K562 (cell line): Measurements from ENCODE around the gene RAB7A. TPM values are rescaled to one million over a fixed set of nuclear protein-coding genes. Genes with fewer than 3 reads are reported as not detected.

Source experiments
- BRF1 ChIP-seq: IDR thresholded peaks from 3 replicates; pipeline ENCODE4 v1.6.1; 2011; ENCODE audit warnings: borderline replicate concordance, mild to moderate bottlenecking; ENCODE audit not compliant: insufficient read length; ENCODE audit errors: extremely low read depth
- CSDE1 ChIP-seq, 2 experiments: fragments of 450-650 bp; IDR thresholded peaks; 2 replicates each; pipeline ENCODE4 v1.6.1; 2016; ENCODE audit warnings: mild to moderate bottlenecking in 1 of 2
- KHSRP ChIP-seq: fragments of 450-650 bp; IDR thresholded peaks from 2 replicates; pipeline ENCODE4 v1.6.1; 2017
- NR2C1 ChIP-seq, 2 experiments: fragments of 450-650 bp; IDR thresholded peaks; 2 replicates each; pipeline ENCODE4 v1.6.1; 2017; ENCODE audit warnings: mild to moderate bottlenecking in 2 of 2, antibody characterized with exemption in 1 of 2, inconsistent platforms in 1 of 2, missing compliant biosample characterization in 1 of 2, missing genetic modification characterization in 1 of 2
- POLR2B ChIP-seq: fragments of 450-650 bp; IDR thresholded peaks from 2 replicates; pipeline ENCODE4 v1.6.1; 2018; ENCODE audit warnings: low read depth; ENCODE audit not compliant: partially characterized antibody
- POU5F1 ChIP-seq: fragments of 150-350 bp; IDR thresholded peaks from 2 replicates; pipeline ENCODE4 v1.6.1; 2014; ENCODE audit warnings: borderline replicate concordance, low read length, low read depth, mild to moderate bottlenecking; ENCODE audit not compliant: partially characterized antibody
- ZBED1 ChIP-seq: IDR thresholded peaks from 2 replicates; pipeline ENCODE4 v1.6.1; 2014
- ZEB2 ChIP-seq: fragments of 450-650 bp; IDR thresholded peaks from 2 replicates; pipeline ENCODE4 v1.6.1; 2016
- ZNF174 ChIP-seq: fragments of 250-450 bp; sonication (Bioruptor Pico); IDR thresholded peaks from 2 replicates; pipeline ENCODE4 v1.4.0; 2020; ENCODE audit warnings: mild to moderate bottlenecking
- ZNF57 ChIP-seq: fragments of 450-650 bp; formaldehyde crosslinking; IDR thresholded peaks from 2 replicates; pipeline ENCODE4 v1.4.0; 2020; ENCODE audit warnings: mild to moderate bottlenecking, moderate library complexity
- ZNF589 ChIP-seq: fragments of 200-800 bp; sonication (Bioruptor generic); IDR thresholded peaks from 2 replicates; pipeline ENCODE4 v1.6.1; 2016; ENCODE audit warnings: low read depth, missing genetic modification characterization, missing compliant biosample characterization
- polyA plus RNA-seq, 8 experiments: library from polyadenylated mRNA; depleted of rRNA in 4 of 8; stranded (reverse) in 5 of 8; unstranded in 3 of 8; fragments of >200 nt; fragmentation: Nextera tagmentation in 2 of 8; fragmentation: Illumina TruSeq in 1 of 8; extraction: Ambion mirVana in 2 of 8; extraction: Trizol in 1 of 8; gene quantifications; 2 replicates each; pipeline versions ENCODE4 v1.2.1 to v1.2.3, GENCODE V29; 2011 to 2014; ENCODE audit warnings: inconsistent platforms in 1 of 8, missing spikeins in 1 of 8
- total RNA-seq, 7 experiments: library from RNA; depleted of rRNA in 6 of 7; stranded (reverse); fragments of >200 nt in 6 of 7; fragmentation: Illumina TruSeq in 2 of 7; extraction: Trizol in 2 of 7; gene quantifications; 2 replicates each; pipeline versions ENCODE4 v1.2.1 to v1.2.3, GENCODE V29; 2011 to 2021; ENCODE audit warnings: low replicate concordance in 1 of 7
- TF ChIP-seq, protein P1 (sequence below): fragments of 250-450 bp; sonication (Bioruptor Pico); IDR thresholded peaks from 2 replicates; pipeline ENCODE4 v1.4.0; 2020; ENCODE audit warnings: mild to moderate bottlenecking, moderate library complexity, borderline replicate concordance
- TF ChIP-seq, protein P2 (sequence below): fragments of 450-650 bp; formaldehyde crosslinking; IDR thresholded peaks from 2 replicates; pipeline ENCODE4 v1.4.0; 2020; ENCODE audit warnings: mild to moderate bottlenecking, mixed read lengths
- TF ChIP-seq, protein P3 (sequence below): fragments of 450-650 bp; formaldehyde crosslinking; IDR thresholded peaks from 2 replicates; pipeline ENCODE4 v1.4.0; 2020; ENCODE audit warnings: mild to moderate bottlenecking, moderate library complexity
- TF ChIP-seq, protein P4 (sequence below): fragments of 250-450 bp; sonication (Bioruptor Pico); IDR thresholded peaks from 2 replicates; pipeline ENCODE4 v1.4.0; 2020; ENCODE audit warnings: mild to moderate bottlenecking, moderate library complexity
- TF ChIP-seq, protein P5 (sequence below): fragments of 450-650 bp; IDR thresholded peaks from 2 replicates; pipeline ENCODE4 v1.6.1; 2017; ENCODE audit warnings: antibody characterized with exemption, mild to moderate bottlenecking

Gene RAB7A
- total and polyA plus RNA-seq, 9 of the 15 experiments (the other 6 are each of a cell fraction or from before 2014, with no cell fraction given) = 30.9 to 204 (median 72.8) TPM

DNA sequence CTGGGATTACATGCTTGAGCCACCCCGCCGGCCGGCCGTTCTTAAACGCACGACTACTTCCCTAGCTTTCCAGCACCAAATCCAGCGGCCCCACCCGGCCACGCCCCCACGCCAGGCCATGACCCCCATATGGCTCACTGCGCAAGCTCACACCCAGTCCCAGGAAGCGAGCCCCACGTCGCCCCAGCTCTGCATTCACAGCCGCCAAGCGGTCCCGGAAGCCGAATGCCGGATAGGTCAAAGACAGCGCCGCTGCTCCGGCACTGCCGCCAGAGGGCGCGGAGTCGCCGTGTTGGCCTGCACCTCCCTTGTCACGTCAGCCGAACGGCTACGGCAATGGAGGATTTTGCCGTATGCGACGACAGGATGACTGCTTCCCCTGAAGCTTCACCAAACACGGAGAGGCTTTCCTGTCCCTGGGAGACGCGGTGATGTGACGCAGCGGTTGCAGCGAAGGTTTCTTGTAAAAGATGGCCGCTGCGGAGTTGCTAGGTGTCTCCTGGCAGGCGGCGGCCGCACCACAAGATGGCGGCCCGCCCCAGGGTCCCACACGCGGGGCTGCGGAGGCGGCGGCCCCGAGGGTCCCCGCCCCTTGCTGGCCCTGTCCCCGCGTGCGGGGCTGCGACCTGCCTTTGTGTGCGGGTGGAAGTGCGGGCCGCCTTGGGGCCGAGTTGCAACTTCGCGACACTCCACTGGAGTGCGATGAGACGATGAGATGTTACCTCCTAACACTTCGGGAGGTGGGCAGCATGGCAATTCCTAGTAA is 45.2 kb upstream of the RAB7A start (continued):
- TF ChIP-seq, protein P1, sequence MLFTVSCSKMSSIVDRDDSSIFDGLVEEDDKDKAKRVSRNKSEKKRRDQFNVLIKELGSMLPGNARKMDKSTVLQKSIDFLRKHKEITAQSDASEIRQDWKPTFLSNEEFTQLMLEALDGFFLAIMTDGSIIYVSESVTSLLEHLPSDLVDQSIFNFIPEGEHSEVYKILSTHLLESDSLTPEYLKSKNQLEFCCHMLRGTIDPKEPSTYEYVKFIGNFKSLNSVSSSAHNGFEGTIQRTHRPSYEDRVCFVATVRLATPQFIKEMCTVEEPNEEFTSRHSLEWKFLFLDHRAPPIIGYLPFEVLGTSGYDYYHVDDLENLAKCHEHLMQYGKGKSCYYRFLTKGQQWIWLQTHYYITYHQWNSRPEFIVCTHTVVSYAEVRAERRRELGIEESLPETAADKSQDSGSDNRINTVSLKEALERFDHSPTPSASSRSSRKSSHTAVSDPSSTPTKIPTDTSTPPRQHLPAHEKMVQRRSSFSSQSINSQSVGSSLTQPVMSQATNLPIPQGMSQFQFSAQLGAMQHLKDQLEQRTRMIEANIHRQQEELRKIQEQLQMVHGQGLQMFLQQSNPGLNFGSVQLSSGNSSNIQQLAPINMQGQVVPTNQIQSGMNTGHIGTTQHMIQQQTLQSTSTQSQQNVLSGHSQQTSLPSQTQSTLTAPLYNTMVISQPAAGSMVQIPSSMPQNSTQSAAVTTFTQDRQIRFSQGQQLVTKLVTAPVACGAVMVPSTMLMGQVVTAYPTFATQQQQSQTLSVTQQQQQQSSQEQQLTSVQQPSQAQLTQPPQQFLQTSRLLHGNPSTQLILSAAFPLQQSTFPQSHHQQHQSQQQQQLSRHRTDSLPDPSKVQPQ (CRISPR knock-in tag) = no peak
- TF ChIP-seq ZNF589 (CRISPR knock-in tag) (no peak), KHSRP (no peak), NR2C1 (IDR thresholded peaks at IDR 0.05) (peak; percentile 87), NR2C1 (tag; IDR thresholded peaks at IDR 0.05) (peak; percentile 74), ZNF57 (CRISPR knock-in tag) (no peak), POU5F1 (no peak), ZEB2 (no peak), ZBED1 (no peak), POLR2B (no peak), CSDE1 (IDR thresholded peaks at IDR 0.05) (0 out of 4 replicates have a peak, but pooled peaks of 1 of the 2 experiments have one; percentile 52), ZNF174 (CRISPR knock-in tag) (no peak), BRF1 (no peak)
- TF ChIP-seq, protein P2, sequence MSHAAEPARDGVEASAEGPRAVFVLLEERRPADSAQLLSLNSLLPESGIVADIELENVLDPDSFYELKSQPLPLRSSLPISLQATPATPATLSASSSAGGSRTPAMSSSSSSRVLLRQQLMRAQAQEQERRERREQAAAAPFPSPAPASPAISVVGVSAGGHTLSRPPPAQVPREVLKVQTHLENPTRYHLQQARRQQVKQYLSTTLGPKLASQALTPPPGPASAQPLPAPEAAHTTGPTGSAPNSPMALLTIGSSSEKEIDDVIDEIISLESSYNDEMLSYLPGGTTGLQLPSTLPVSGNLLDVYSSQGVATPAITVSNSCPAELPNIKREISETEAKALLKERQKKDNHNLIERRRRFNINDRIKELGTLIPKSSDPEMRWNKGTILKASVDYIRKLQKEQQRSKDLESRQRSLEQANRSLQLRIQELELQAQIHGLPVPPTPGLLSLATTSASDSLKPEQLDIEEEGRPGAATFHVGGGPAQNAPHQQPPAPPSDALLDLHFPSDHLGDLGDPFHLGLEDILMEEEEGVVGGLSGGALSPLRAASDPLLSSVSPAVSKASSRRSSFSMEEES (CRISPR knock-in tag) = no peak
- TF ChIP-seq, protein P3, sequence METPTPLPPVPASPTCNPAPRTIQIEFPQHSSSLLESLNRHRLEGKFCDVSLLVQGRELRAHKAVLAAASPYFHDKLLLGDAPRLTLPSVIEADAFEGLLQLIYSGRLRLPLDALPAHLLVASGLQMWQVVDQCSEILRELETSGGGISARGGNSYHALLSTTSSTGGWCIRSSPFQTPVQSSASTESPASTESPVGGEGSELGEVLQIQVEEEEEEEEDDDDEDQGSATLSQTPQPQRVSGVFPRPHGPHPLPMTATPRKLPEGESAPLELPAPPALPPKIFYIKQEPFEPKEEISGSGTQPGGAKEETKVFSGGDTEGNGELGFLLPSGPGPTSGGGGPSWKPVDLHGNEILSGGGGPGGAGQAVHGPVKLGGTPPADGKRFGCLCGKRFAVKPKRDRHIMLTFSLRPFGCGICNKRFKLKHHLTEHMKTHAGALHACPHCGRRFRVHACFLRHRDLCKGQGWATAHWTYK (CRISPR knock-in tag) = peak; percentile 61; the same call in 1 of the 2 replicates
- TF ChIP-seq, protein P4, sequence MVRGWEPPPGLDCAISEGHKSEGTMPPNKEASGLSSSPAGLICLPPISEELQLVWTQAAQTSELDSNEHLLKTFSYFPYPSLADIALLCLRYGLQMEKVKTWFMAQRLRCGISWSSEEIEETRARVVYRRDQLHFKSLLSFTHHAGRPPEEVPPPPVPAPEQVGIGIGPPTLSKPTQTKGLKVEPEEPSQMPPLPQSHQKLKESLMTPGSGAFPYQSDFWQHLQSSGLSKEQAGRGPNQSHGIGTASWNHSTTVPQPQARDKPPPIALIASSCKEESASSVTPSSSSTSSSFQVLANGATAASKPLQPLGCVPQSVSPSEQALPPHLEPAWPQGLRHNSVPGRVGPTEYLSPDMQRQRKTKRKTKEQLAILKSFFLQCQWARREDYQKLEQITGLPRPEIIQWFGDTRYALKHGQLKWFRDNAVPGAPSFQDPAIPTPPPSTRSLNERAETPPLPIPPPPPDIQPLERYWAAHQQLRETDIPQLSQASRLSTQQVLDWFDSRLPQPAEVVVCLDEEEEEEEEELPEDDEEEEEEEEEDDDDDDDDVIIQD (CRISPR knock-in tag) = no peak
- TF ChIP-seq, protein P5, sequence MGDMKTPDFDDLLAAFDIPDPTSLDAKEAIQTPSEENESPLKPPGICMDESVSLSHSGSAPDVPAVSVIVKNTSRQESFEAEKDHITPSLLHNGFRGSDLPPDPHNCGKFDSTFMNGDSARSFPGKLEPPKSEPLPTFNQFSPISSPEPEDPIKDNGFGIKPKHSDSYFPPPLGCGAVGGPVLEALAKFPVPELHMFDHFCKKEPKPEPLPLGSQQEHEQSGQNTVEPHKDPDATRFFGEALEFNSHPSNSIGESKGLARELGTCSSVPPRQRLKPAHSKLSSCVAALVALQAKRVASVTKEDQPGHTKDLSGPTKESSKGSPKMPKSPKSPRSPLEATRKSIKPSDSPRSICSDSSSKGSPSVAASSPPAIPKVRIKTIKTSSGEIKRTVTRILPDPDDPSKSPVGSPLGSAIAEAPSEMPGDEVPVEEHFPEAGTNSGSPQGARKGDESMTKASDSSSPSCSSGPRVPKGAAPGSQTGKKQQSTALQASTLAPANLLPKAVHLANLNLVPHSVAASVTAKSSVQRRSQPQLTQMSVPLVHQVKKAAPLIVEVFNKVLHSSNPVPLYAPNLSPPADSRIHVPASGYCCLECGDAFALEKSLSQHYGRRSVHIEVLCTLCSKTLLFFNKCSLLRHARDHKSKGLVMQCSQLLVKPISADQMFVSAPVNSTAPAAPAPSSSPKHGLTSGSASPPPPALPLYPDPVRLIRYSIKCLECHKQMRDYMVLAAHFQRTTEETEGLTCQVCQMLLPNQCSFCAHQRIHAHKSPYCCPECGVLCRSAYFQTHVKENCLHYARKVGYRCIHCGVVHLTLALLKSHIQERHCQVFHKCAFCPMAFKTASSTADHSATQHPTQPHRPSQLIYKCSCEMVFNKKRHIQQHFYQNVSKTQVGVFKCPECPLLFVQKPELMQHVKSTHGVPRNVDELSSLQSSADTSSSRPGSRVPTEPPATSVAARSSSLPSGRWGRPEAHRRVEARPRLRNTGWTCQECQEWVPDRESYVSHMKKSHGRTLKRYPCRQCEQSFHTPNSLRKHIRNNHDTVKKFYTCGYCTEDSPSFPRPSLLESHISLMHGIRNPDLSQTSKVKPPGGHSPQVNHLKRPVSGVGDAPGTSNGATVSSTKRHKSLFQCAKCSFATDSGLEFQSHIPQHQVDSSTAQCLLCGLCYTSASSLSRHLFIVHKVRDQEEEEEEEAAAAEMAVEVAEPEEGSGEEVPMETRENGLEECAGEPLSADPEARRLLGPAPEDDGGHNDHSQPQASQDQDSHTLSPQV = peak; percentile 85
